HG03571 (cell line): ENCODE results near the gene MAEA.
A peak's percentile ranks its signal among the peaks of the same experiment; 100 is the strongest.
"Not testable (repeated sequence)": the region's sequence is repeated elsewhere in the genome, so short reads cannot be mapped to it uniquely, and the experiment has no call there.

ENCODE experiments used
- ATAC-seq: cut with Tn5 transposase; IDR thresholded peaks from one replicate; pipeline ENCODE4 v1.9.1; 2021; ENCODE audit not compliant: unreplicated experiment

Gene MAEA

DNA sequence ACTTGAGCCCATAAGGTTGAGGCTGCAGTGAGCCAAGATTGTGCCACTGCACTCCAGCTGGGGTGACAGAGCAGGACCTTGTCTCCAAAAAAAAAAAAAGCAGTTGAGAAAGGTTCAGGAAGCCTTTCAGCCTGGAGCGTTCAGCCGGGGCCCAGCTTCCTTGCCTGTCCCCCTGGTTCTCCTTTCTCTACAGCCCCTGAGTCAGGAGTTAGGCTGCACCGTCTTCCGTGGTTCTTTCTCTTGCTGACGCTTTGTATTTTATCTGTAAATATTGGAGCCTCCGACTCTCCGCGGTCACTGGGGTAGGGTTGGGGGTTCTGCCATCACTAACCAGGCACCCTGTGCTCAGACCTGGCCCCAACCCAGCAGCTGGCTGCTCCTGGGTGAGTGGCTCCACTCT, 43.6 kb downstream of the MAEA start:
- ATAC-seq = no peak

DNA sequence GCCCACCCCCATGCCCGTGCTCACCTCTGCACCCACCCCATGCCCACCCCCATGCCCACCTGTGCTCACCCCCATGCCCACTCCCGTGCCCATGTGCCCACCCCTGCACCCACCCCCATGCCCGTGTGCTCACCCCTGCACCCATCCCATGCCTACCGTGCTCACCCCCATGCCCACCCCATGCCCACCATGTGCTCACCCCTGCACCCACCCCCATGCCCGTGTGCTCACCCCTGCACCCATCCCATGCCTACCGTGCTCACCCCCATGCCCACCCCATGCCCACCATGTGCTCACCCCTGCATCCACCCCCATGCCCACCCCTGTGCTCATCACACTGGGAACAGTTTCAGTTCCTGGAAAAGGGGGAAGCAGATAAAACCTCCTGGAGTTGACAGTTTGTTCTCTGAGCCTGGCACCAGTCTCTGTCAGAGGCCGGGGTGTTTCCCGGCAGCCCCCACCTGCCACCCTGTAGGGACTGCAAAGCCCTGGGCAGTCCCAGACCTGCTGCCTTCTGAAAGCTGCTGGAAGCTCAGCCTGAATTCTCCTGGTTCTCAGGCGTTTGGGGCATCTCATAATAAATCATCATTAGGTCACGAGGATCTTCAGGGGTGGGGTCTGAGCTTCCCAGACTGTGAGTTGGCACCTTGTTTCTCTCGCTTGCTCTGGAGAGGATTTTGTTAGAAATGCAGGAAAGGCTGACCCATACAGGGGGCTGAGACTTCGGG, 44.3 kb downstream of the MAEA start:
- not testable (repeated sequence) for ATAC-seq

DNA sequence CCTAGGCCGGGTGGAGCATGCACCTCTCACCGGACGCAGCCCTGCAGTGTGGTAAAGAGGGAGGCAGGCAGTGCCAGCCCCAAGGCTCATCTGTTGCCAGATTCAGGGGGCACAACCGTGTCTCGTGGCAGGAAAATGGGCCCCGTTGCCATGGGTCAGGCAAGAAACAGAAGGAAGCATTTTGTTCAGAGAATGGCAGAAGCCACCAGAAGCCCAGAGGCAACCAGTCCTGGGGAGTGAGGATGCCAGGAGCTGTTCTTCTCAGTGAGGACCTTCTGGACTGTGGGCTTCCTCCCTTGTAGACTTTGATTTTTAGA, 44.8 kb downstream of the MAEA start:
- ATAC-seq = no peak

DNA sequence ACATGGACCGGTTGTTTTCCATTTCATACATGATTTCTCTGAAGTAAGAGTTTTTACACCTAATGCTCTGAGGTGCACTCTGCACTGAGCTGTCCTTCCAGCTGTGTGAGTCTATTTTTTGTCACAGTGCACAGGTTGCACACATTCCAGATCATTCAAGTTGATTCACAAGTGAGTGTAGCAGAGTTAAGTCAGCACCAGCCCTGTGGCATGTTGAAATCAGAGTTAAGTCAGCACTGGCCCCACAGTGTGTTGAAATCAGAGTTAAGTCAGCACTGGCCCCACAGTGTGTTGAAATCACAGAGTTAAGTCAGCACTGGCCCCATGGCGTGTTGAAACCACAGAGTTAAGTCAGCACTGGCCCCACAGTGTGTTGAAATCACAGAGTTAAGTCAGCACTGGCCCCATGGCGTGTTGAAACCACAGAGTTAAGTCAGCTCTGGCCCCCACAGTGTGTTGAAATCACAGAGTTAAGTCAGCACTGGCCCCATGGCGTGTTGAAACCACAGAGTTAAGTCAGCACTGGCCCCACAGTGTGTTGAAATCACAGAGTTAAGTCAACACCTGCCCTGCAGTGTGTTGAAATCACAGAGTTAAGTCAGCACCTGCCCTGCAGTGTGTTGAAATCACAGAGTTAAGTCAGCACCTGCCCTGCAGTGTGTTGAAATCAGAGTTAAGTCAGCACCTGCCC, 45.6 kb downstream of the MAEA start:
- not testable (repeated sequence) for ATAC-seq

DNA sequence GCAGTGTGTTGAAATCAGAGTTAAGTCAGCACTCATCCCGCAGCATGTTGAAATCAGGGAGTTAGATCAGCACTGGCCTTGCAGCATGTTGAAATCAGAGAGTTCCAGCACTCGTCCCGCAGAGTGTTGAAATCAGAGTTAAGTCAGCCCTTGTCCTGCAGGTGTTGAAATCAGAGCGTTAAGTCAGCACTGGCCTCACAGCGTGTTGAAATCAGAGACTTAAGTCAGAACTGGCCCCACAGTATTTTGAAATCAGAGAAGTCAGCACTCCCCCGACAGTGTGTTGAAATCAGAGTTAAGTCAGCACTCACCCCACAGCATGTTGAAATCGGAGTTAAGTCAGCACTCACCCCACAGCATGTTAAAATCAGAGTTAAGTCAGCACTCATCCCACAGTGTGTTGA, 46.4 kb downstream of the MAEA start:
- ATAC-seq = no peak

DNA sequence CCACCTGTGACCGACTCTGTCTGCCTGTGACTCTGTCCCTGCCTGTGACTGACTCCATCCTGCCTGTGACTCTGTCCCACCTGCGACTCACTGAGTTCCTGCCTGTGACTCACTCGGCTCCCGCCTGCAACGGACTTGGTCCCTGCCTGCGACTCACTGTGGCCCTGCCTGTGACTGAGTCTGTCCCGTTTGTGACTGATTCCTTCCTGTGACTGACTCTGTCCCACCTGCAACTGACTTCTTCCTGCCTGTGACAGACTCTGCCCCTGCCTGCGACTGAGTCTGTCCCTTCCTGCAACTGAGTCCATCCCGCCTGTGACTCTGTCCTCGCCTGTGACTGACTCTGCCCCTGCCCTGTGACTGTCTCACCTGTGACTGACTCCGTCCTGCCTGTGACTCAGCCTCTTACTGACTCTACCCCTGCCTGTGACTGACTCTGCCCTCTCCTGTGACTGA, 47.7 kb downstream of the MAEA start:
- ATAC-seq = no peak

DNA sequence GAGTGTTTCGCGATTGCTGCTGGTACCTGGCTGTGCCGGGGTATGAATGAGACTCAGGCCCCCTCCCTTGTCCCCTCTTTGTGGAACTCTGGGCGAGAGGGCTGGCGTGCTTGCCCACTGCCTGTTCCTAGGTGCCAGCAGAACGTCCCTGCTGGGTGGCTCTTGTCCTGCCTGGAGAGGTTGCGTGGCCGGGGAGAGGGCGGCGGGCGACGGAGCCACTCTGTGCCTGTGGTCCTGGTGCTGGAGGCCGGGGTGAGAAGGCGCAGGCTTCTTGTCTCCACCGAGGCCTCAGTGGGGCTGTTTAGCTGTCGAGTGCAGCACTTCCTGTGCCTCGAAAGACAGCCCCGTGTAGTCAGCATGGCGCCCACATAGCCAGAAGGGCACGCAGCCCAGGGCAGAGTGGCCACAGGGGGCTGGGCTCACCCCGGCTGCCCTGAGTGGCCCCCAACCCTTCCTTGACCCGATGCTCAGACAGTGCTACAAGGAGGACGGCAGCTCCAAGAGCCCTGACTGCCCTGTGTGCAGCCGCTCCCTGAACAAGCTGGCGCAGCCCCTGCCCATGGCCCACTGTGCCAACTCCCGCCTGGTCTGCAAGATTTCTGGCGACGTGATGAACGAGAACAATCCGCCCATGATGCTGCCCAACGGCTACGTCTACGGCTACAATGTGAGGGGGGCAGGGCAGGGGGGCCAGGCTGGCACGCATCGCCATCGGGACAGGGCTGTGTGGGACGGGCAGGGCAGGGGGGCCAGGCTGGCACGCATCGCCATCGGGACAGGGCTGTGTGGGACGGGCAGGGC, 48.5 kb downstream of the MAEA start:
- ATAC-seq = no peak

DNA sequence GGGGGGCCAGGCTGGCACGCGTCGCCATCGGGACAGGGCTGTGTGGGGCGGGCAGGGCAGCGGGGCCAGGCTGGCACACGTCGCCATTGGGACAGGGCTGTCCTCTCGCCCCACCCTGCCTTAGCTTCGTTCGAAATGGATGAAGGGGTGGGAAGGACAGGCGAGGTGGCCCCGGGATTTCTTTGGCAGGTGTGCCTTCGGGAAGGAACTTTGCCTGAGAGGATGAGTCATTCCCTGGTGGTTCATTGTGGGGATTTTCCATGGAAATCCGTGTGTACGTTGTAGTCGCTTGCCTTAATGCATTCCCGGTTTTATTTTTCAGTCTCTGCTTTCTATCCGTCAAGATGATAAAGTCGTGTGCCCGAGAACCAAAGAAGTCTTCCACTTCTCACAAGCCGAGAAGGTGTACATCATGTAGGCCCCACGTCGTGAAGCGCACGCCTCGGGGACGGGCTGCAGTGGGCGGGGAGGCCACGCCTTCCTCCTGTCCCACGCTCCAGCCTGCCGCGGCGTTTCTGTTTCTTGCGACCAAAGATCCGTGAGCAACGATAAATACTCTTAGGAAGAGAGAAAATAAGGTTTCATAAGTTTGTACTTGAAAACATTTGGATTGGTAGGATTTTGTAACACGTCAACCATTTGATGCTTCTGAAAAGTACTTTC, 49.2 kb downstream of the MAEA start:
- ATAC-seq = no peak

DNA sequence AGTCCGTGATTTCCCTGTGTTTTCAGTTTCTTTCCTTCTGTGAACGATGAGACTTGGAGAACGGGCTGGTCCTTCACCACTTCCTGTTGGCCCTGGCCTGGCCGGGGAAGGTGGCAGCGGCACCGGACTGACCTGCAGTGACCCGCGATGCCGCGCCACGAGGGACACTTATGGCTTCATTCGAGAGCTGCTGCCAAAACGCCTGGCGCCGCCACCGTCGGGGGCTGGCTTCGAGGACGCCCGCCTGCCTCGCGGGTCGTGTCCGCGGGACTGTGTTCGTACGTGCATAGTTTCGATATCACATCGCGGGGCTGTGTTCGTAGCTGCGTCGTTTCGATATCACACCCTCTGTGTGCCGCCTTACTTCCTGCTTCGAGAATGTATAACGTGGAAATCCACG, 49.8 kb downstream of the MAEA start:
- no peak for ATAC-seq

DNA sequence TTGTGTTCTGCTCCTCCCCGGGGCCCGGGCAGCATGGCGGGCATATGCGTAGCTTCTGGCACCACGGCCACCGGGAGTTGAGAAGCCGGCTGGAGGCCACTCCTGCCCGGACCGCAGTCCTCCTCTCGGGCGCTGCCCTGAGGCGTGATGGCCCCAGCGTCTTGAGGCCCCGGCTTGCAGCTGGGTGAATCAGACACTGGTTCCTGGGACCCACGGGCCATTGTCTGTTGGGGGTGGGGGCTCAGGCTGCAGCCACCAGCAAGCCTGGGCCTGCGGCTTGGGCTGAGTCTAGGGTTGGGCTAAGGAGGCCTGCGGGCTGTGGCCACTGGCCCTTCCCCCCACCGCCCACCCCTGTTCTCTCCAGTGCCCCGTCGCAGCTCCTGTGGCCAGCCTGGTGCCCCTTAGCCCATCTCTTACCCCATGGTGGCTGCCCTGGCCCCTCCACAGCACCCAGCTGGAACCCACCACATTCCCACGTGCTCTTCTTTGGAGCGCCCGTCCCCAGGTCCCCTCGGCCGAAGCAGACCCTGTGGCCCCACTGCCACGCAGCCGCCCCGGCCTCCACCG, 50.6 kb downstream of the MAEA start:
- no peak for ATAC-seq

DNA sequence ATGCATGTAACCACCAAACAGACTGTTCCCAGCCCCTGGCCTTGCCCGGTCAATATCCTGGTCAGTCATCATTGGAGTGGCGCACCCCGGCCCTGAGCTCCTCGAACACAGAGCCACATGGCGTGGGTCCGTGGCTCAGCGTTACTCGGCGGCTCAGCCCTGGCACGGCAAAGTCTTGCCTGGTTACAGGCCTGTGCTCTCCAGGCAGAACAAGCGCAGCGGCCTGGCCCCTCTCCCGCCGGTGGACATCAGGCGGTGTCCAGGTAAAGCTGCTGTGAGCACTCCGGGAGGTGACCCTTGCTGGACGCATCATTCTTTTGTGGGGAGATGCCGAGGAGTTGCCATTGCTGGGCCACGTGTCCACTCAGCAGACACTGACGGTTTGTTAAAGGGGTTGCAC, 51.2 kb downstream of the MAEA start:
- ATAC-seq = no peak

DNA sequence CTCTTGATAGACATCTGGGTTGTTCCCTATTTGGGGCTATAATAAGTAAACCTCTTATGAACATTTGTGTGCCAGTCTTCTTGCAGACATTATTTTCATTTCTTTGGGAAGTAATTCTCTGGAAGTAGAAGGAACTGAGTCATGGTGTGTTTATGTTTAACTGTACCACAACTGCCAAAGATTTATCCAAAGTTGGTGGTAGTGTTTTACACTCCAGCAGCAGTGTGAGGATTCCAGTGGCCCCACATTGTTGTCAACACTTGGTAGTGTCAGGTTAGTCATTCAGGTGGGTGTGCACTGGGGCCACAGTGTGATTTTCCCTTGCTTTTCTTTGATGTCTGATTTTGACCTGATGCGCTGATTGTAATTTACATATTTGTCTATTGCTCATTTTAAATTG, 52.3 kb downstream of the MAEA start:
- no peak for ATAC-seq

DNA sequence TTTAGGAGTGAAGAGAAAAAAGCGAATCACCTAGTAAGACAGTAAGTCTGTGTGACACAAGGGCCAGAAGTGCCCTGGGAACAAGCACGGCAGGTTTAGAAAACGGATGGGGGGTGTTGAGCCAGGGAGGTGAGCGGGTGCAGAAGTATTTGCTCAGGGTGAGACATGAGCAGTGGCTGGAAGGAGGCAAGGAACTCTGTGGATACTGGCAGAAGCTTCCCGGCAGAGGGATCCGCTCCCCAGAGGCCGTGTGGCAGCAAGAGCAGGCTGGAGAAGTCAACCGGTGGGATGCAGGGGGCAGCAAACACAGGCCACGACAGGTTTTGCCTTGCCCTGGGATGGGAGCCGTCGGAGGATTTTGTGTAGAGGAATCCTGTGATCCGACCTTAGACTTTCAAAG, 55.0 kb downstream of the MAEA start:
- no peak for ATAC-seq

DNA sequence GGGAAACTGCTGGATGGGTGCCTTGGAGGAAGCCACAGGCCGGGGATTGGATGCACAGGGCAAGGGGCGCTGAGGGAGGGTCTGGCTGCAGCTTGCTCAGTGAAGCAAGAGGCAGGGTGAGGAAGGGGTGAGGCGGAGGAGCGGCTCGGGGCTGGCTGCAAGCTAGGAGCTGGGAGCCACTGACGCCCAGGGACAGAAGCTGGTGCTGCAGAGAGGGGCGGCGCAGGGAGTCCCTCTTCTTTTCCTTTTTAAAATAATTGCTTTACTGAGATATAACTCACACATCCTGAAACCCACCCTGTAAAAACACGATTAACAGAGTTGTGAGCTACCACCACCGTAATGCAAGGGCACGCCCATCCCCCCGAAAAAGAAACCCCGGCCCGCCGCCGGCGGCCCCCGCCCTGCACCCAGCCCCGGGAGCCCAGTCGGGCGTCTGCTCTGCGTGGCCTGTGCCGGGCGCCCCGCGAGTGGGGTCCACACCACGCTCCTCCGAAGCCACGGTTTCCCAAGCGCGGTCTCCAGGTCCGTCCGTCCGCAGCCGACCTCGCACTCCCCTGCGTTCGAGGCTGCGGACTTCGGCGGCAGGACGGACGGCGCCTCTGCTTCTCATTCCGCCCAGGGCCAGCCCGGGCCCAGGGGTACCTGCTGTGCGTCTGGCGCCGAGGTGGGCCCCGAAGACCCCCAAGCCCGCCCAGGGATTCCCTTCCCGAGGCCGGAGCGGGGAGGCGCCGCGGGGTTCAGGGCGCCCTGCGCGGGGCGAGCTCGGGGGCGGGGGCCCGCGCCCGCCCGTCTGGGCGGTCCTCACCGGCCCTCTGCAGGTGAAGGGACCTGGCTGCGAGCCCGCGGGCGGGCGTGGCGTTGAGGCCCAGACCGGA, 56.5 kb downstream of the MAEA start:
- peak; percentile 5 for ATAC-seq

DNA sequence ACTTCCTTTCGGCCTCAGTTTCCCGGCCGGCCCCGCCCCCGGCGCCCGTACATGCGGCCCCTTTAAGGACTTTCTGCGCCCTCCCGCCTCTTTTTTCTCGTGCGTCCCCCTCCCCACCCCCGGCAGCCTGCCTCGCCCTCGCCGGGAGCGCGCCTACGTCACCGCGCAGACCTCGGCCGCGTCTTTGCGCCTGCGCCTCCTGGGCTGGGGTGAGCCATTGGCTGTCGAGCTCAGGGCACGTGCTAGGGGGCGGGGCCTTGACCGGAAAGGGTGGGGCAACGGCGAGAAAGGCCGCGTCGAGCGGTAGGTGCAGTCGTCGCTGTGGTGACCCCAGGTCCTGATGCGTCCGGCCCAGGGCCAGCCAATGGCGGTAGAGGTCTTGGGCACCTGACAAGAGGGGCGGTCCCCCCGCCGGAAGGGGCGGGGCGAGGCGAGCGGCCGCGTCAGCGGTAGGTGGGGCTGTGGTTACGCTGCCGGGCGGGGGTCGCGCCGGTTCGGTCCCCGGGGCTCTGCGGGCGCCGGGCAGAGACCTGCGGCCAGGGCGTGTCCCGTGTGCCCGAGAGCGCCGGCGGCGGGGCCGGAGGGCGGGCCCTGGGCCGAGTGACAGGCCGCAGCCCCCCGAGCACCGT, 57.2 kb downstream of the MAEA start, which contains the start of gene UVSSA:
UVSSA (plus strand) TSS at position 428 of the 629 bp plus-strand sequence. CDS start 884 bp downstream, outside the sequence.
- peak; percentile 88 for ATAC-seq

DNA sequence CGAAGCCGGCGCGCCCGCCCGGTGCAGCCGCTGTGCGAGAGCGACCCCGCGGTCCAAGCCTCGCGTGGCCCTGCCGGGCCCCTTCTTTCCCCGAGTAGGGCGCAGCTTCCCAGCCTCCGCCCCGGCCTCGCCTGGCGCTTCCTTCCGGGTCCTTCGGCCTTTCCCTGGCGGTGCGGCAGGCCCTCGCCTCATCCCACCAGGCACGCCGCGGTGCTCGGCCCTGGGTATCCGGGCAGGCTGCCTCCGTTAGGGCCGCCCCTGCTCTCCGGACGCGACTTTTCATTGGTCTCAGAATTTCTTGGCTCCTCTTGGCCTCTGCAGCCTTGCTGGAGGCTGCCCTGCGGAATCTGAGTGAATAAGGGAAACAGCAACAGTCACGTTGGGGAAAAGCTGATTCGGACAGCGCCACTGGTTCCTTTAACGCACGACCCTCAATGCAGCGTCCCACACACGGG, 57.7 kb downstream of the MAEA start:
- ATAC-seq = peak; percentile 28

DNA sequence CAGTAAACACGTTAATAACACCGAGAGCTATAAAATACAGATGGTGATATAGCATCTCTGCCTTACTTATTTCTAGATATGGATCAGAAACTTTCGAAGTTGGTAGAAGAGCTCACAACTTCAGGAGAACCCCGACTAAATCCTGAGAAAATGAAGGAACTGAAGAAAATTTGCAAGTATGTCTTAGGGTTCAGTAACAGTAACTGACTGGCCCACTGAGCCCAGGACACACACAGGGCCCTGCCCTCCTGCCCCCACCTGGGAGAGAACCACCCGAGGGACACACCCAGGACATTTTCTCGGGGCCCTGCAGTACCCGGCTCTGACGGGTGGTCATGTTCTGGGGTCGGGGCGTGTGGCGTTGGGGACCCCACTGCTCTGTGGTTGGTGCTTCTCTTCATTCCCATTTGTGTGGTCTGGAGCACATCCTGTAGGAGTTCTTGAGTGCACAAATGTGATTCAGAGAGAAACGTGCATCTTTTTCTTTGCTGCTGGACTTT, 58.4 kb downstream of the MAEA start:
- no peak for ATAC-seq

DNA sequence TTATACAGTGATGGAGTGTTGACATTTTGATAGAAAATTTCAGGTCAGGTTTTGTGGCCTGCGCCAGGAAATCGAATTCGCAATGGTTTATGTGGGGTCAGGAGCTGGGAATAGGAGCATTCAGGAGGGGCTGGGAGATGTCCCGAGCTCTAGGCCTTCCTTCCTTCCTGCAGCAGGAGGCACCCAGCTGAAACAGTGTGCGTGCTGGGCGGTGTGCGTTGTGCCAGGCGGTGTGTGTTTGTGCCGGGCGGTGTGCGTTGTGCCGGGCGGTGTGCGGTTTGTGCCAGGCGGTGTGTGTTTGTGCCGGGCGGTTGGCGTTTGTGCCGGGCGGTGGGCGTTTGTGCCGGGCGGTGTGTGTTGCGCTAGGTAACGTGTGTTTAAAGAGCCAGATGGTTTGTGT, 59.1 kb downstream of the MAEA start:
- no peak for ATAC-seq
